HG03095 (cell line): Measurements from ENCODE around the gene DNAH17.

Experiments used
- ATAC-seq: cut with Tn5 transposase; IDR thresholded peaks from one replicate; pipeline ENCODE4 v1.9.1; 2021; ENCODE audit warnings: moderate library complexity; ENCODE audit not compliant: unreplicated experiment

The DNAH17 gene

DNA sequence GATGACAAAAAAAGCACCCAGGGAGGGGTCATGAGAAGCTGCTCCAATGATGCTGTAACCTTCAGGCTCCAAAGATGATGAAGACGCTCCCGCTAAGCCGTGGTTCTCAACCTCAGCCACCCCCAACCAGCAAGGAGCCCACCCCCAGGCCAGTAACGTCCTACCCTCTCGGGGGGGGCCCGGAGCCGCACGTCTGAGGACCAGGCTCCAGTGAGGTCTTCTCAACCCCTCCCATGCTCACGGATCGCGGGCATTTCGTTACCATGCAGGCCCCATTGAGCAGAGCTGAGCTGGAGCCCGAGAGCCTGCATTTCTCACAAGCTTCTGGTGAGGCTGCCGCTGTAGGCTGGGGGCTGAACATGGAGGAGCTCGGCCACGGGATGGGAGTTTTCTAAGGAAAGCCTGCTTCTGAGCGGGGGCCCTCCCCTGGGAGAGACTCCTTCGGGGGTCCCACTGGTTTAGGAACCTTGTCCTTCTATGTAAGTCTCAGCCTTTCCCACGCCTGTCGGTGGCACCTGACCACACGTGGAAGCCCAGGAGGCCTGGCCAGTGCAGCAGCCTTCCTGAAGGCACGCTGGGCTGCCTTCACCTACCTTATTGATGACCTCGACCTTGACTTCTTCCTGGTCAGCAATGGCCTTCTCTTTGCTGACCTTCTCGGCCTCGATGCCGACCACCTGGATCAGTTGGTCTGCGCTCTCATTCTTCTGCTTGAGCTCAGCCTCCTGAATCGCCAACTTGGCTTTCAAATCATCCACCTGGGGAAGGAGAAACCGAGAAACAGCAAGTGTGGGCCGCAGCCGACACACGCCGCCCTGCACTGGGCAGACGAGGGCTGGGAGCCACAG, 116.0 kb downstream of the DNAH17 start:
- no peak for ATAC-seq

DNA sequence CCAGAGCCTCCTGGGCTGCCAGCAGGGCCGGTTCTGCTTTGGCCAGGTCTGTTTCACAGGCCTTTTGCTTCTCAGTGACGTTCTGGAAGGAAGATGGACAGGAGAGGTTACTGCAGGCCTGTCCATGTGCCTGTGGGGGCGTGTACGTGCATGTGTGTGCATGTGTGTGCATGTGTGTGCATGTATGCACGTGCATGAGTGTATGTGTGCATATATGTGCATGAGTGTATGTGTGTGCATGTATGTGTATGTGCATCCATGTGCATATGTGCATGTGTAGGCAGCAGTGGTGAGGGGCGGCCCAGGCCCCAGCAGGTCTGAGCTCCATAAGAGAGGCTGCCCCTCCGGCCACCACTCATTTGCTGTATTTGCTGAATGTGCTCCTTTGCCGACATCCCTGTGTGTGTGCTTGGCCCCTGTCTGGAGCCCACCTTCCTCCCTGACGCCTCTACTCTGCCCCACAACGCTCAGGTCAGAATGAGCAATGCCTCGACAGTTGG, 117.0 kb downstream of the DNAH17 start:
- ATAC-seq, result no peak

DNA sequence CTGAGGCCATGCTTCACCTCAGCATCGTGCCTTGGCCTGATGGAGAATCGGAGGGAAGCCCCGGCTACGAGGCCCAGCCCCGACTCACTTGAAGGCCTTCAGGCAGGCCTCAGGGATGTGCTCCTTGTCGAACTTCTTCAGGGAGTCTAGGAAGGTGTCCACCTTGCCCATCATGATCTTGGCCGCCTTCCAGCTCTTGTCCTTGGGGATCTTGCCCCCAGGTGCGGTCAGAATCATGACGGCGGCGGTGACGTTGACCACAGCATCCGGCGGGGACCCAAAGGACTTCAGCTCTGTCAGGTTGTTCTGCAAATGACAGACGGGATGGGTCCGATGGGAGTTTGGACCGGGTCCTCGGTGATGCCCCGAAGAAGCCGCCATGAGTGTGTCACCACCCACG, 117.5 kb downstream of the DNAH17 start:
- no peak for ATAC-seq

DNA sequence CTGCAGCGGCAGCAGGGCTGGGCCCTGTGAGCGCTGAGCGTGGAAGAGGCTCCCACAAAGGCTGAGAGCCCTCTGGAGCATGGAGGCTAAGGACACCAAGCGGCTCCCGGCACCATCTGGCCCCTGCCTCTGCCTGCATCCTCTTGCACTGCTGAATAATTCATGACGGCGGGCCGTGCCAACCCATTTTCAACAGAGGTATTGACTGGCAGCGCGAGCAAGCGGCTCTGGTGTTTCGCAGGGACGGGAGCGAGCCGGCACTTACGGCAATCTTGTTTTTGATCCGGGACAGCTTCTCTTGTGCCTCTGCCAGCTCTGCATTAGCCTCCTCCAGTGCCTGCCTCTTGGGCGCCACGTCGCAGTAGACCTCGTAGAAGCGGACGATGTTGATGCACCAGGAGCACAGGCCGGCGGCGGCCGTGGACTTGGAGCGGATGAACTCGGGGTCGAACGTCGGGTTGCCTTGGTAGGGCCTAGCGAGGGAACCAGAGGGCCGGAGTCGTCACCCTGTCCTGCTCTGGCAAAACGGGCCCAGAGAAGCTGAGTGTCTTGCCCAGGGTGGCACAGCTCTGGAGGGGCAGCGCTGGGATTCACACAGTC, 118.4 kb downstream of the DNAH17 start:
- ATAC-seq, result no peak

- no peak for ATAC-seq
These were observed 119.1 kb downstream of the DNAH17 start for GRCh38 chr17:78458091-78458490.

- ATAC-seq, result no peak
These were observed 122.8 kb downstream of the DNAH17 start for GRCh38 chr17:78454346-78454745.

- no peak for ATAC-seq
These were observed 125.4 kb downstream of the DNAH17 start for GRCh38 chr17:78451753-78452152.

DNA sequence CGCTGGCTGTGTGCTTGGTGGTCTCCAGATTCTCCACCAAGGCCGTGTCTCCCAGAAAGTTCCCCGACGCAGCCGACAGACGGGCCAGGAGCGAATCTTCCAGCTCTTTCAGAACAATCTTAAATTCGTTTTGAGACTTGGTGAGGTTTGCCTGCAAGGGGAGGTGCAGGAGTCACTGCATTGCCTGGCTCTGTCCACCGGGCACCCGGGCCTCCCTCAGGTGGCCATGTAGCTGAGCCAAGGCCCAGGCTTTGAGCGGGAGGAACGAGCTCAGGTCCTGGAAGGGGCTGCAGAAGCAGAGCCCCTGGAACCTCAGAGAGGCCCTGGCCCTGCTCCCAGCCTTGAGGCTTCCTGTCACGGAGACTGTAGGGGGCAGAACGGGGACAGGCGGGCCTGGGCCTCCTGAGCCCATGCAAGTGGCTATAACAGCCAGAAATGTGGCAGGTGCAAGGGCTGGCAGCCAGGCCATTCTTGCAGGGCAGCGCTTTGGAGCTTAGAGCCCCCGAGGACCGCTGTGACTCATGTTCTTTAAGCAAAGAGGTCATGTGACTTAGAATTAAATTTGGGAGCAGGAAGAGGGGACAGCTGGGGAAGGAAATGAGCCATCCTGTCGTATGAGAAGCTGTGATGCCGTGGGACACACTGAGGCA, 126.4 kb downstream of the DNAH17 start:
- no peak for ATAC-seq

DNA sequence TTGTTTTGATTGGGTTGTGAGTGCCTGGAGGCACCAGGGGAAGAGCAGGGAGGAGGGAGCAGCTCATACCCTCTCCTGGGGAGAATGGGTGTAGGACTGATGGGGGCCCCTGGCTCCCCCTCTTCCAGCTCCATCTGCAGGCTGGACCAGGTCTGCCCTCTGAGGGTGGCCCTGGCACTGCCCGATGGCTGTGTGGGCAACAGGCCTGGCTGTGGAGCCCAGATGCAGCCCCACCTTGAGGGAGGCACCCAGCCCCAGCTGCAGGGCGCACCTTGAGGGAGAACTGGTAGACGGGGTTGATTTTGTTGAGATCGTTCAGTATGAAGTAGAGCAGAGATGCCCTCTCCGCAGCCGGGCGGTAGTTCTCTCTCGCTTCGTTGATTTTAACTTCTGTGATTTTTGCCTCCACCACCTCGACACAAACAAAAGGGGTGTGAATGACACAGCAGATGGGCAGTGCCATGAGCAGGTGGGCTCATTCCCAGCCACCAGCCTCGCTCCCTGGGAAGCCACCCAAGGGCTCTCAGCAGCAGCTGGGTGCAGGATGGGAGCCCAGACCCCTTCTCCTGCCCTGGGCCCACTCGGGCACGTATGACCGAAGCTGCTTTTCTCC, 127.1 kb downstream of the DNAH17 start:
- no peak for ATAC-seq

GRCh38 chr17:78448356-78448993, 128.7 kb downstream of the DNAH17 start:
- no peak for ATAC-seq

DNA sequence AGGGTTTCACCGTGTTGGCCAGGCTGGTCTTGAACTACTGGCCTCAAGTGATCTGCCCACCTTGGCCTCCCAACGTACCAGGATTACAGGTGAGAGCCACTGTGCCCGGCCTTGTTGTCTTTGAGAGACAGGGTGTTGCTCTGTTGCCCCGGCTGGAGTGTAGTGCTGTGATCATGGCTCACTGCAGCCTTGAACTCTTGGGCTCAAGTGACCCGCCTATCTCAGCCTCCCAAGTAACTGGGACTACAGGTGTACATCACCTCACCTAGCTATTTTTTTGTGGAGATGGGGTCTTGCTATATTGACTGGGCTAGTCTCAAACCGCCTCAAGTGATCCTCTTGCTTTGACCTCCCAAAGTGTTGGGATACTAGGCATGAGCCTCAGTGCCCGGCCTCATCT, 130.4 kb downstream of the DNAH17 start:
- no peak for ATAC-seq

DNA sequence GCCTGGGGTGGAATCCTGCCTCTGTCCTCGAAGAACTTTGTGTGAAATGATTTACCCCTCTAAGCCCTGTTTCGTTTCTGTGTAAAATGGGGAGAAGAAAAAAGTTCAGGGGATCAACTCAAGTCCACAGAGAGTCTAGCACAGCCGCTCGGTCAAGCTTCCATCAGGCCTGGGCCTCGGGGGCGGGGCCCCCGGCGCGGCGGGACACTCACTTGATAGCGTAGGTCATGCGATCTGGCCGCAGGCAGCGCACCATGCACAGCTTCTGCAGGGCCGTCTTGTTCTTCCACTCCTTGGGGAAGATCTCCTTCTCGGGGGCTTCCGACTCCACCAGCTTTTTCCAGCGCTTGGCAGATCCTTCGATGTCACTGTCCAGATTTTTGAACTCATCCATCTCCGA, 132.8 kb downstream of the DNAH17 start:
- ATAC-seq, result no peak

DNA sequence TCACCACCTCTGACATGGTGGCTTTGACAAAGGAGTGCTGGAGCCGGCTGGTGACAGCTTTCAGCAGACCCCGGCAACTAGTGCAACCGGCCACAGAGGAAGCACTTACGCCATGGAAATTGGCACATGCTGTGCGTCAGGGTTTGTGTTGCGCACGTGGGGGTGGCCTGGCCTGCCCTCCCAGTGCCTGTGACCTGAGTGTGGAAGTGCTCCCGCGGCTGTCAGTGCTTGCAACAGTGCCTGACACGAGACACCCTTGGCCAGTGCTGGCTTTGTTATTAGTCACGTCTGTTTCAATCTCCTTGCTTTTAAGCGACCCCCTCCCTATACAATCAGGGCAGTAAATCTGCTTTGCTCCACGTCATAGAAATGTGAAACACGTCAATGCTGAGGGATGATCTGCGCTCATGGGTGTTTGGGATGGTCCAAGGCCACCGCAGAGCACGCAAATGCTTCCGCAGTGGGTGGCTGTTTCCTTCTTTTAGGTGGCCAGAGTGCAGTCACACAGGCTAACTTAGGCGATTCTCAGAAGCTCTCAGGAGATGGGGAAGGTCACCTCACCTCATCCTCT, 134.5 kb downstream of the DNAH17 start:
- ATAC-seq, result no peak

DNA sequence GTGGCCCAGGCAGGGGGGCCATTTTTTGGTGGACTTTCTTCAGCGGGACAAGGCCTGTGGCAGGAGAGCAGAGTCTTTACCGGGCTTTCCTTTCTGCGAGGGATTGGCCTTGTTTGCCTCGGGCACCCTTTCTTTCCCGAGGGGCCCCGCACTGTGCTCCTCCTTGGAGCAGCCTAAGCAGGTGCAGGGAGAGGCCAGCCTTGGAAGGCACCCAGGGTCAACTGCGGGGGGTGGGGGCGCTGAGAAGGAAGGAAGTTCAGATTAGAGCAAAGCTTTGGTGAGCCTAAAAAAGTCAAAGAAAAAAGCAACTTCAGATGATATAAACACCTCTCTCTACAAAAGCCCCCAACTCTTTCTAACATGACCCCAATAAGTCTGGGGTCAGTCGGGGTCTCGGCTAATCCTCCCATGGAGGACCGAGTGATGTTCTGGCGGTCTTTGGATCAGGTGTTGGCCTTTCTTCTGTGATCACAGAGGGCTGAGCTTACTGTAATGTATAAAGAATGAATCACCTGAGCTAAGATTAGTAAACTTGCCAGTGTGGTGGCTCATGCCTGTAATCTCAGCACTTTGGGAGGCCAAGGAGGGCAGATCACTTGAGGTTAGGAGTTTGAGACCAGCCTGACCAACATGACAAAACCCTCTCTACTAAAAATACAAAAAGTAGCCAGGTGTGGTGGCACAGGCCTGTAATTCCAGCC, 135.8 kb downstream of the DNAH17 start:
- ATAC-seq, result no peak

DNA sequence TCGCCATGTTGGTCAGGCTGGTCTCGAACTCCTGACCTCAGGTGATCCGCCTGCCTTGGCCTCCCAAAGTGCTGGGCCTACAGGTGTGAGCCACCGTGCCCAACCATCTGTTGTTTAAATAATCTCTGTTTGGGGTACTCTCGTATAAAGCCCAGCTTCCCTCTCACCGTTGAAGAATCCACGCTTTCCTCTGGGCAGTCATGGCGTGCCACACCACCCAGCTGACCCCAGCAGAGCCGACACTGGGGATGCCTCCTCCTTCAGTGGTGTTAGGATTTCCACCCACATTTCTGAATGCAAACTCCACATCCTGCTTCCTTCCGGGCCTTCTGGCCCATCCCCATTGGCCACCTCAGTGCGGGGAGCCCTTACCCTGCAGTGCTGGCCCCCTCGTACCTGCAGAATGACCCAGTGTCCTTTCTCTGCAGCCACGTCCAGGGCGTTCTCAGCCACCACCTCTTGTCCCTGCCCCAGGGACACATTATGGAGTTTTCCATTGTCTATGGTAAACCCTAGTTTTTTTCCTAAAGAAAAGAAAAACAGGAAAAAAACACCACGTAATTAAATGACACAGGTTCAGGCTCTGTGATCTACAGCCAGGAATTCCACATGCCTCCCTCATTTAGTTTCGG, 138.4 kb downstream of the DNAH17 start:
- ATAC-seq, result no peak

DNA sequence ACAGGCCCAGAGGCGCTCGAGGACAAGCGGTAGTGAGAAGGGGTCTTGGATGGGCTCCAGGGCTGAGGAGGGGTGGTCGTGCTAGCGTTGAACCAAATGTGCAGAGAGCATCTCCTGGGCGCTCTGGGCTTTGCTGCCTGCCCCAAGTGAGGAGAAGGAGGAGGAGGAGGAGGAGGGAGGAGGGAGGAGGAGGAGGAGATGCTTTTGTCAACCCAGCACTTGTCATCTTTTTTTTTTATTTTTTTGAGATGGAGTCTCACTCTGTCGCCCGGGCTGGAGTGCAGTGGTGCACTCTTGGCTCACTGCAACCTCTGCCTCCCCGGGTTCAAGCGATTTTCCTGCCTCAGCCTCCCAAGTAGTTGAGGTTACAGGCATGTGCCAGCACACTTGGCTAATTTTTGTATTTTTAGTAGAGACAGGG, 138.9 kb downstream of the DNAH17 start:
- ATAC-seq, result no peak

DNA sequence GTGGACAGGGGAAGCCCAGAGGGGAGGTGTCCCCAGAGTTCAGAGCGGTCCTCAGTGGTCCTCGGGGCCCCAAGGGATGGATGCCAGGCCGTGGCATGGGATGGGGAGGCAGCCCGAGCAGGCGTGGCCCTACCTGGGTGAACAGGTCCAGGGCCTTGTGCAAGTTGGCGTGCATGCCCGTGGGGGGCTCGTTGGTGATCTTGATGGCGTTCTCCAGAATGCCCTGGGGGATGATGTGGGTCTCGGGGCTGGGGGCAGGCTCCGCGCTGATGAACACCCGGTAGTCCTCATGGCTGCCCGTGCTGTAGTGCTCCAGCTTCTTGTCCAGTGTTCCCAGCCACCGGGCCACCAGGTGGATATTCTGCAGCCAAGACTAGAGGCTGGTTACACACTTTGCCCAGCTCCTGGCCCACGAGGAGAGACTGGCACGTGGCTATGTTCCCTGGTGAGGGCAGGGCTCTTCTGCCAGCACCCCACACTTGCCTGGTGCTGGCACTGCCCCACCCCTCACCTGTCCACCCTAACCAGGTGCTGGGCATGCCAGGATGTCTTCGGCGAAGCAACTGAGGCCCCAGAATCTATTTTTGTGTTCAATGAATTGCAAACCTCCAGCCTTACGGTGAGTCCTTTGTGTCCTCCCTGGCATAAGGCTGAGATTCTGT, 139.6 kb downstream of the DNAH17 start:
- no peak for ATAC-seq

DNA sequence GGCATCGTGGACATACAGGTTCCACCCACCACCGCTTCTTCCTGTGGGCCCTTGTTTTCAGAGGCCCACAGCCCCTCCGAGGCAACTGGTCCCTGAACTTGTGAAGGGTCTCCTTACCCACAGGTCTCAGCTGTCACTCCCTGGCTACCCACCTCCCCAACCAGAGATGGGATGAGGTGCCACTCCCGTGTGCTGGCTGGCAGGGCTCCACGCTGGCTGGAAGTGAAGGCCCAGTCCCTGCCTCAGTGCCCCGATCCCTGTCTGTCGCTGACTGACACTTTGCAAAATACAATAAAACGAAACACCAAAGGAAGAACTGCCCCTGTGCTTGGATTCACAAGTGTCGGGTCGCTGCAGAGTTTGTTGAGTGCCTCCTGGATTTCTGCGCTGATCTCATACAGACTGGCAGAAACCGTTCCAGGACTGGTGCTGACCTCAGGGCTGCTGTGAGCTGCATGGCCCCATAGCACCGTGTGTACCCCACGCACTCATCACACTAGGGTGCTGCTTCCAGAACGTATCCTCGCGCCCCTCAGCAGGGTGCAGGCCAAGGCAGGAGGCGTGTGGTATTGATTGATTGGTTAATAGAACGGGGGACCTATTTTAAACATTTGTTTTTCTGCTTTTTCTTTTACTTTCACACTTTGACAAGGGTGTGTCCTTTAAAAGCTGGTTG, 141.7 kb downstream of the DNAH17 start:
- ATAC-seq, result no peak
